GM19351 (cell line): ENCODE data around the gene DCLK1.

Source experiments
- ATAC-seq: cut with Tn5 transposase; IDR thresholded peaks from one replicate; pipeline ENCODE4 v1.9.1; 2021; ENCODE audit warnings: mild to moderate bottlenecking, moderate library complexity; ENCODE audit not compliant: unreplicated experiment

Gene DCLK1

GRCh38 chr13:35838356-35838755 lies 292.8 kb downstream of the DCLK1 start:
- ATAC-seq = no peak

DNA sequence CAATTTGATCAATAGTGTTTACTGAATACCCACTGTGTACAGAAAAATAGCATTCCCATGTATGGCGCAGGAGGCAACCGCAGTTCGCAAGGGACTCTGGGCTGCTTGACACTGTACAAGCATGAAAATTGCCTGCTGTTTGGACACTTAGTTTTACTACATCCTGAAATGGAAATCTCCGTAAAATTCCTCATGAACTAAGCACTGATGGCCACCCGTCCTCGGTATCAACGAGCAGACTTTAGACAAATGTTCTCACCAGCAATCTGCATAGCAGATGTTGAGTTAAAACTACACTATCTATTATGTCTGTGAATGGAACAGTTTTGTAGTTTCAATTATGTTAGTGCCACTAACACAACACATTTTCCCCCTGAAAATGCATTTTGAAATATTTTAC lies 294.7 kb downstream of the DCLK1 start:
- no peak for ATAC-seq

- no peak for ATAC-seq
These were observed 295.2 kb downstream of the DCLK1 start for GRCh38 chr13:35835989-35836388.

- no peak for ATAC-seq
These were observed 297.4 kb downstream of the DCLK1 start for GRCh38 chr13:35833608-35834275.

DNA sequence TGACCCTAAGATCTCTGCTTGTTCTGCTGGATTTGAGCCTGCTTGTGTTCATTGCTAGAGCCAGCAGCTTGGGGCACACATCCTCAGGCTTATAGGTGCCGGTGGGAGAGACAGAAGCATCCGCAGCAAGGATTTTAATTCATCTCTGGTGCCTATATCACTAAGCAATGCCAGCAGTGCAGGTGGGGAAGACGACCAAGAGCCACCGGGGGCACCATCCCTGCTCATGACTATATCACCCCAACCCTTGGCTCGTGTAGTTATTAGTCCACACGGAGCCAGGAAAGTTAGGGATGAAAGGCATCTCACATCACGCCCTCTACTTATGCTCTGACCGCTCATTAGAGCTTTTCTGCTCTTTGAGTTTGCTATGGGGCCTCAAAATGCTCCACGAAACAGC lies 298.2 kb downstream of the DCLK1 start:
- no peak for ATAC-seq

GRCh38 chr13:35832551-35832950 lies 298.6 kb downstream of the DCLK1 start:
- no peak for ATAC-seq

DNA sequence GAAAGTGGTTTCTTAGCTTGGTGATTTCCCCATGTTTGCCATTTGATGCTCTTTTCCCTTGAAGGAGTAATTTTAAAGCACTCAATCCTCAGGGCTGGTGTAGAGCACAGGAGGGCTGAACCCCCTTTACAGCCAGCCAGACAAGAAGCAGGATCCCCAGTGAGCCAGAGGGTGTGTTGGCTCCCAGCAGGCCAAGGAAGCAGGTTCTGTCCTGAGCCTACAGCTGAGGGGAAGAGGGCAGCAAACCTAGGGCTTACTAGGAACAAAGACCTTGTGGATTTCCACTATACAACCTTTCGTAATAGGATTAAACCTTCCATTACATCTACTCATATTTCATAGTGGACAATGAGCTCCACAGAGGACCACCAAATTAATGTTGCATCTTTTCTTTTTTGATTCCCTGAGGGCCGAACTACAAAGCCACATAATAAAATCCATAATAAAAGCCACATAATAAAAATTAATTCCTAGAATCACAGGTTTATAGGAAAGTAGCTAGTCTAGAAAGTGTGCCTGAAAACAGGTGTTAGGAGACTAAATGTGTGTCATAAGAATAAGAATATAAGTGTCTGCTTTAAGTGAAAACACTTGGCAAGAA lies 300.2 kb downstream of the DCLK1 start:
- no peak for ATAC-seq

- ATAC-seq = no peak
These were observed 304.4 kb downstream of the DCLK1 start for GRCh38 chr13:35826626-35827254.

- ATAC-seq = no peak
These were observed 306.4 kb downstream of the DCLK1 start for GRCh38 chr13:35824825-35825224.

- no peak for ATAC-seq
These were observed 306.8 kb downstream of the DCLK1 start for GRCh38 chr13:35824395-35824794.

- ATAC-seq = no peak
These were observed 308.5 kb downstream of the DCLK1 start for GRCh38 chr13:35822666-35823065.

DNA sequence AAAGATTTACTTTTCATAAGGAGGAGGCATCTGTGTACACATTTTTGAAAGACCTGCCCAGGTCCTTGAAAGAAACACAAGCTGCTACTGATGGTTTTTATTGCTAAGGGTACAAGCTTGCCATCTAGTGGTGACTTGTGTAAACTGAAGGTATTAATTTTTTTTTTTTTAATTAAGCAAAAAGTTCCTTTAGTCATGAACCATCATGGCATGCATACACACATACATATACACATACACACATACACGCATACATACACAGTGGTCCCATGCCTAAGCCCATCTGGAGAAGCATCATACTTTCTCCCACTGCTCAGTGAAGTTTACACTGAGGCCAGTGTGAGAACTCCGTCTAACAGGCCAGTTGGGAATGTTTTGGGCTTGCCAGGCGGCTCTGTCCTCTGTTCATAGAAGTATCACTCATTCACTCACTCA lies 312.5 kb downstream of the DCLK1 start:
- ATAC-seq = no peak

- no peak for ATAC-seq
These were observed 313.3 kb downstream of the DCLK1 start for GRCh38 chr13:35817642-35818607.

DNA sequence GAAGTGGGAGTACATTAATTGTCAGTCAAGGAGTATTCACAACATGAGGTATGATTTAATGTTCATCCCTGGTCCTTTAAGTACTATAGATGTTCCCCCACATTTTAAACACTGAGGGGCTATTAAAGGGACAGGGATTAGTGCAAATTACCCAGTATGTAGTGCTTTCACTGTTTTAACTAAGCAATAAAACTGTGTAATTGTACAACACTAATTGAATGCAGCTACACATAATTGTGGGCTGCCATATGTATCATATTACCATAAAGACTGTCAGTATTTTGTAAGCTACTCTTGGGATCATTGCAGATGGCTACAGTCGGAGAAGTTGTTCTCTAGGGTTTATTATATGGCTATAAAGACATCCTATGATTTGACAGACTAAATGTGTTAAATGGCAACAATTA lies 316.6 kb downstream of the DCLK1 start:
- ATAC-seq = no peak

GRCh38 chr13:35812736-35813135 lies 318.4 kb downstream of the DCLK1 start:
- no peak for ATAC-seq

DNA sequence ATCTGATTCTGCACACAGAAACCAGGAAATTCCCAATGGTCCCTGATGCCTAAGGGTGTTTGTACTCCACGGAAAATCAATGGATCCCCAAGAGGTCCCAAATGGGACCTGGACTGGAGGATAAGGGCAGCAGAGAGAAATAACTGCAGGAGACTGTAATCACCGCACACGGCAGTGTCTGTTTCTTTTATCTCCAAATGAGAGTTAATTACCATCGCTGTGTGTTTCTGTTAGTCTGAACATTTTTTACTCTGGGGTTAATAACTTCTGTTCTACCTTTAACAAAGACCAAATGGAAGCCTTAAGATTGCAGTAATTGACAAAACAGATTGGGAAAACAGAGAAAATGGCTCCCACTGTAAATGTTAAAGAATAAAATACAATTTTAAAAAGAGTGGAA lies 320.9 kb downstream of the DCLK1 start:
- no peak for ATAC-seq

DNA sequence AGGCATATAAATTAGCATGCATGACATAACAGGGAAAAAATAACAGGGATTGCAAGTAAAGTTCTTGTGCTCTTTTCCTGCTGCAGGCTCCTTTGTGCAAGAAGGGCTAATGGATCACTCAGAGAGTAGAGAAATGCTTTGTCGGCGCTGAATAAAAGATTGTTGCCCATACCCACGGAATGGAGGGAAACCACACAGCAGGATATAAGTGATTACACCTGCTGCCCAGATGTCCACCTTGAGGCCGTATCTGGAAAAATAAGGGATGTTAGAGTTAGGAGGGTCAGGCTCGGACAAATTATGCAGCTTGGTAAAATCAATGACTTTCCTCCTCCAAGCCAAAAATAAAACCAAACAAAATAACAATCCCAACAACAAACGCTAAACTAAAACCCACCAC lies 322.3 kb downstream of the DCLK1 start:
- ATAC-seq = no peak

- no peak for ATAC-seq
These were observed 326.3 kb downstream of the DCLK1 start for GRCh38 chr13:35804901-35805300.

- no peak for ATAC-seq
These were observed 333.2 kb downstream of the DCLK1 start for GRCh38 chr13:35797991-35798390.

DNA sequence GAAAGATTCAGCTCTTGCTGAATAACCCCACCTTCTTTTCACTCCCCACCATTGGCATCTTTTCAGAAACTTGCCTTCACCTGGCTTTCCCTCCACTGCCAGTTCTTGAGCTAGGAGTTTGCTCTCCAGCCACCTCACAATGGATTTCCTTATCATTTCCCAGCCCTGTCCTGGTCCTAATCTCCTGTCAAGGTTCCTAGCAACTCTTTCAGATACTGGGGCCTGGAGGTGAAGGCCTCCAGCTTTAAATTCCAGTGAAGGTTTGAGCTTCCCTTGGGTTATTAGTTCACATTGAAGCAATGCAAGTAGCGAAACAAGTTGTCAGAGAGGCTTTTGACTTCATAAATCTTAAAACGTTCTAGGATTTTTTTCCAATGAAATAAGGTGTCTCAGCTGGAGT lies 333.9 kb downstream of the DCLK1 start:
- ATAC-seq = no peak

GRCh38 chr13:35796623-35797022 lies 334.6 kb downstream of the DCLK1 start:
- ATAC-seq = no peak
